T-cell (primary cell): ENCODE results near the gene PSMB8. TPM values are rescaled to one million over a fixed set of nuclear protein-coding genes. Genes with fewer than 3 reads are reported as not detected.

ENCODE experiments used
- ATAC-seq, 4 experiments: fragments of 200-7000 bp in 3 of 4; fragments of 150-1000 bp in 1 of 4; cut with Tn5 transposase; replicated peaks in 1 of 4; 1 replicate in 3 of 4; 2 replicates in 1 of 4; pipeline ENCODE4 v1.10.0; 2021; ENCODE audit warnings: moderate library complexity in 3 of 4, mild to moderate bottlenecking in 2 of 4, moderate number of reproducible peaks in 1 of 4
- CTCF ChIA-PET, 2 donors: fragments of 300-600 bp; sonication (Branson Sonifier 250); formaldehyde crosslinking; loops; one replicate each; lab custom pipeline; 2022; ENCODE audit warnings: antibody characterized with exemption in 2 of 2; lab: Charles Lee
- POLR2A ChIA-PET, 2 donors: fragments of 300-600 bp; sonication (Branson Sonifier 250); formaldehyde crosslinking; loops; one replicate each; lab custom pipeline; 2022; ENCODE audit warnings: antibody characterized with exemption in 2 of 2; lab: Charles Lee
- DNase-seq, 35 experiments: peaks; one replicate each; pipeline versions ENCODE4 v3.0.0 to v3.0.0-alpha.2; 2013 to 2023
- H3K27ac ChIP-seq: one replicate; pipeline ENCODE4 v1.5.1; 2013; ENCODE audit warnings: low read length
- H3K27me3 ChIP-seq, 2 experiments: replicated peaks in 1 of 2; 1 replicate in 1 of 2; 2 replicates in 1 of 2; pipeline versions ENCODE4 v1.6.1 to v1.7.0; 2013; ENCODE audit warnings: low read length in 1 of 2, mixed read lengths in 1 of 2; ENCODE audit not compliant: control insufficient read depth in 2 of 2, insufficient read depth in 2 of 2; ENCODE audit errors: extremely low read depth in 1 of 2
- H3K36me3 ChIP-seq, 2 donors: 1 replicate in 1 of 2; 2 replicates in 1 of 2; pipeline versions ENCODE4 v1.6.1 to v1.7.0; 2013; ENCODE audit warnings: low read length in 1 of 2; ENCODE audit not compliant: control insufficient read depth in 2 of 2, insufficient read depth in 1 of 2; ENCODE audit errors: extremely low read depth in 1 of 2
- H3K4me1 ChIP-seq, 2 experiments: 1 replicate in 1 of 2; 2 replicates in 1 of 2; pipeline versions ENCODE4 v1.6.1 to v1.7.0; 2013; ENCODE audit warnings: low read length in 2 of 2, mixed read lengths in 1 of 2; ENCODE audit not compliant: insufficient read depth in 2 of 2, control insufficient read depth in 1 of 2; ENCODE audit errors: extremely low read depth in 1 of 2
- H3K4me3 ChIP-seq, 2 donors: 1 replicate in 1 of 2; 2 replicates in 1 of 2; pipeline versions ENCODE4 v1.5.1 to v1.7.0; 2013; ENCODE audit warnings: mild to moderate bottlenecking in 2 of 2, low read length in 1 of 2, moderate library complexity in 1 of 2; ENCODE audit not compliant: control insufficient read depth in 1 of 2; ENCODE audit errors: extremely low read depth in 1 of 2
- H3K9me3 ChIP-seq: 2 replicates; pipeline ENCODE4 v1.7.0; 2013
- H3K27ac Mint-ChIP-seq, 2 donors: one replicate each; pipeline ENCODE4 v1.8.0; 2020 to 2021; ENCODE audit warnings: mild to moderate bottlenecking in 2 of 2, mixed read lengths in 2 of 2
- H3K27me3 Mint-ChIP-seq, 2 donors: one replicate each; pipeline ENCODE4 v1.8.0; 2021 to 2022; ENCODE audit warnings: mixed read lengths in 2 of 2
- H3K36me3 Mint-ChIP-seq: one replicate; pipeline ENCODE4 v1.8.0; 2021; ENCODE audit warnings: mixed read lengths
- H3K4me1 Mint-ChIP-seq, 3 donors: one replicate each; pipeline ENCODE4 v1.8.0; 2020 to 2022; ENCODE audit warnings: mixed read lengths in 3 of 3, mild to moderate bottlenecking in 1 of 3
- H3K4me3 Mint-ChIP-seq, 3 donors: one replicate each; pipeline ENCODE4 v1.8.0; 2020 to 2022; ENCODE audit warnings: mild to moderate bottlenecking in 3 of 3, mixed read lengths in 3 of 3, moderate library complexity in 3 of 3
- H3K9me3 Mint-ChIP-seq, 3 donors: one replicate each; pipeline ENCODE4 v1.8.0; 2020 to 2022; ENCODE audit warnings: mixed read lengths in 3 of 3
- WGBS: methylation state at CpG from one replicate; pipeline ENCODE4 v1.1.5; 2013; ENCODE audit warnings: missing lambda C conversion rate; ENCODE audit not compliant: insufficient coverage; 5-methylcytosine and 5-hydroxymethylcytosine counted together
- total RNA-seq, 35 experiments: library from RNA in 6 of 35; stranded (reverse) in 6 of 35; fragments of 120-200 nt in 1 of 35; gene quantifications; one replicate each; pipeline versions ENCODE4 v1.2.1 to v1.2.4 and lab custom pipeline; 2013 to 2026

Gene PSMB8
- total RNA-seq, 5 donors from 2014 or later (not counting 1 experiment from before 2014, with no cell fraction given) = 131 to 171 (median 150) TPM

DNA sequence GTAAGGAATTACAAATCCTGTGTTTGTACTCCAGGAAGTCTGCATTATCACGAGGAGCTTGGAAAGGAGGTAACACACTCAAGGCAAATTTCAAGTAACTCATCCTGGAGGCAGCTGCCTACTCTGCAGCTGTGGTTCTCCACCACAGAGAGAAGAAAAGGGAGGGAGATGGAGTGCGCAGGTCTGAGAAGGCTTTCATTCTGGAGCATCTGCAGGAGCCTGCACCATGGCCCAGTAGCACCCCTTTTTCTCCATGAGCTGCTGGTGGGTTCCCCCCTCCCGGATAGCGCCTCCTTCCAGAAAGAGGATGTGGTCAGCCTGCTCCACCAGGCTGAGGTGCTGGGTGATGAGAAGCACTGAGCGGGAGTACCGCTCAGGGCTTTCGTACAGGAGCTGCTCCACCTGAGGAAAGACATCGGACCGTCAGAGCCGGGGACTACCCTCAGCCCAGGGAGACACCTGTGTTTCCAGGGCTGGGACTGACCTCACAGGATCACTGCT lies 1.6 kb upstream of the PSMB8 start:
- ChIA-PET POLR2A (interaction anchor here (0.7 to 2.9 kb wide), 8 partner anchors 8 to 126 kb away, joined by 3 to 47 read pairs (median 10); partner anchors contain the start of genes PSMB9 (in 2 of the 2), TAP1 (in 2 of the 2) and BRD2 (in 1 of the 2)), CTCF (interaction anchor here (0.6 to 3.1 kb wide), 9 partner anchors 9 to 139 kb away, joined by 3 to 65 read pairs (median 3); partner anchors contain the start of genes PSMB9 (in 1 of the 2) and TAP1 (in 1 of the 2))
- H3K36me3 ChIP-seq = peaks cover 14 to 79% of the 10 kb centered on the region in 2 donors
- H3K4me3 ChIP-seq = peak overlapping the region; percentile 97 to 98
- H3K27me3 ChIP-seq = no peaks in the 10 kb centered on the region
- Mint-ChIP-seq H3K4me3 (peak overlapping the region; percentile 98 to 100 (median 100)), H3K9me3 (no peaks in the 10 kb centered on the region), H3K27me3 (no peaks in the 10 kb centered on the region), H3K27ac (peak overlapping the region; percentile 100), H3K4me1 (peaks cover 77 to 94% (median 81%) of the 10 kb centered on the region in 3 donors), H3K36me3 (peaks cover 74% of the 10 kb centered on the region)
- peak; percentile 4 to 12 (median 9) for ATAC-seq
- H3K4me1 ChIP-seq = peaks cover 53 to 77% of the 10 kb centered on the region in 2 experiments
- peak overlapping the region; percentile 100 for H3K27ac ChIP-seq
- peak in 31 of 35 experiments; percentile 11 to 65 (median 36) for DNase-seq
- no peaks in the 10 kb centered on the region for H3K9me3 ChIP-seq
- WGBS = 0% methylated on average over 8 of the region's 10 CpGs

DNA sequence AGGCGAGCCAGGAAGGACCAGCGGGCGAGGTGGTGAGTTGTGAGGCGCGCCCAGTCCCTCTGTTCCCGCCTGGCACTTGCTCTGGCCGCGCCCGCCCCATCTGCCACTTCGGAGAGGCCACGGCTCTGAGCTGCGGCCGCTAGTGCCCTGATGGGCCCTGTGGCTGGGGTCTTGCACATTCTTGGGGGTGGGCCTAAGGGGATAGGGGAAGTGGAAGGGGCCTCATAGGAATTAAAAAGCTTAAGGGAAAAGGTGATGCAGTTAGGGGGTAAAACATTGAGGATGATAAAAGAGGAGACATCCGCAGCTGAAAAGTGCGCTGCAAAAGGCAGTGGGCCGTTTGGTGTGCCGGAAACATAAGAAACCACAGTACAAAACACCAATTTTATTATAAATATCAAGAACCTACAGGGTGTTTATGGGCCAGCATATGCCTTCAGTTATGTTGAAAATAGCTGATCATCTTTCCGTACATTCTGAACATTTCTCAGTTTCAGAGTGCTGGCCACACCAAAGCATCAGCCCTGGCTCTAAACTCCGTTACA lies 1.1 kb upstream of the PSMB8 start:
- no peaks in the 10 kb centered on the region for H3K9me3 Mint-ChIP-seq
- peaks cover 74% of the 10 kb centered on the region for H3K36me3 Mint-ChIP-seq
- 0% methylated on average over 14 of the region's 19 CpGs for WGBS
- Histone ChIP-seq H3K36me3 (peaks cover 14 to 76% of the 10 kb centered on the region in 2 donors), H3K27me3 (no peaks in the 10 kb centered on the region), H3K27ac (peak overlapping the region; percentile 100), H3K9me3 (no peaks in the 10 kb centered on the region), H3K4me1 (peaks cover 54 to 74% of the 10 kb centered on the region in 2 experiments), H3K4me3 (peak overlapping the region; percentile 97 to 98)
- H3K4me3 Mint-ChIP-seq = peak overlapping the region; percentile 98 to 100 (median 100)
- CTCF ChIA-PET = interaction anchor here (0.6 to 3.1 kb wide), 9 partner anchors 9 to 1141 kb away, joined by 3 to 65 read pairs (median 3); partner anchors contain the start of genes PSMB9 (in 1 of the 2) and TAP1 (in 1 of the 2)
- H3K27me3 Mint-ChIP-seq = no peaks in the 10 kb centered on the region
- H3K27ac Mint-ChIP-seq = peak overlapping the region; percentile 100
- POLR2A ChIA-PET = interaction anchor here (0.7 to 2.9 kb wide), 7 partner anchors 8 to 127 kb away, joined by 3 to 47 read pairs (median 11); partner anchors contain the start of genes PSMB9 (in 2 of the 2), TAP1 (in 2 of the 2) and BRD2 (in 1 of the 2)
- peak in 27 of 35 experiments; percentile 16 to 62 (median 41) for DNase-seq
- ATAC-seq = peak; percentile 8 to 28 (median 25)
- H3K4me1 Mint-ChIP-seq = peaks cover 77 to 94% (median 81%) of the 10 kb centered on the region in 3 donors

DNA sequence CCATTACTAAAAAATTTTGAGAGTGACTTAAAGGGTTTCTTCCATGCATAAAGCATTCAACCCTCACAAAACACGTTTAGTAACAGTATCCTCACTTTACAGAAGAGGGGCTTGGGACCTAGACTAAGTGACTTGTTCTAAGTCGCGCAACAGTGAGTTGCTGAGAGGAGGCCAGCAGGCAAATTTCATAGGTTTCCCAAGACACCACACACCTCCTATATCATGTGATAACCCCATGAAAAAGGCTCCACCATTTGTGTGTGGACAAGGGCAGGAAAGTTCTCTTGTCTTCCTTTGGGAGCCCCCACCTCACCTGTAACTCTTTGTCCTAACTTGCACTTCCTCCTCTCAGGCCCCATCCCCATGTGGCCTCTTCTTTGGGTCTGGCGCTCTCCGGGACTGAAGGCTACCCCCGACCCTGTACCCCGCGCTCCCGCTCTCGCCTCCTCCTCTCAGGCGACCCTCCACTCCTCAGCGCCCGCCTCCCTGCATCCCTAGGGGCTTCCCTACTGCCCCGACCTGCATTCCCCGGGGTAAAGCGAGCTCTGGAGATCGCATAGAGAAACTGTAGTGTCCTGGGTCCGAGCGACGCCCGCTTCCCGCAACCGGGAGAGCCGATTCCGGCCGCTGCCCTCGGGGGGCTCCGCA lies 392 bp downstream of the PSMB8 start:
- H3K4me1 ChIP-seq = peaks cover 48 to 71% of the 10 kb centered on the region in 2 experiments

DNA sequence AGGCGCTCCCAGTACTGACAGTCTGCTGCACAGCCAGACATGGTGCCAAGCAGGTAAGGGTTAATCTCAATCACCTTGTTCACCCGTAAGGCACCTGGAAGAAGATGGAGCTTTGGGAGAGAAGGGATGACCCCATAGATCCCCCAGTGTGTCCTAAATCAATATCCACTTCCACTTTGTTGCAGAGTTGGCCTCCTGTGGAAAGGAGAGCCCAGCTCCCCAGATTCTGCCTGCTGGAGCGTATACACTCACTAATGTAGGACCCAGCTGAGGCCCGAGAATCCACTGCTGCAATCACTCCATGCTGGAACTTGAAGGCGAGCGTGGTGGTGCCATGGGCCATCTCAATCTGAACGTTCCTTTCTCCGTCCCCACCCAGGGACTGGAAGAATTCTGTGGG lies 1.2 kb downstream of the PSMB8 start:
- H3K36me3 Mint-ChIP-seq = peaks cover 54% of the 10 kb centered on the region
- ChIA-PET POLR2A (interaction anchor here in 1 of 2 donors (0.8 kb wide), 1 partner anchor 11 kb away, joined by 4 read pairs; the partner anchor contains the start of genes PSMB9 and TAP1), CTCF (interaction anchor here in 1 of 2 donors (0.9 to 5.8 kb wide), 3 partner anchors 9 to 25 kb away, joined by 3 to 236 read pairs (median 19); partner anchors contain the start of genes PSMB9 and TAP1)
- H3K27me3 Mint-ChIP-seq = no peaks in the 10 kb centered on the region
- no peak for DNase-seq
- peak overlapping the region; percentile 97 to 98 for H3K4me3 ChIP-seq
- no CpG with 5 or more reads among the region's 8 CpGs for WGBS
- peak overlapping the region; percentile 98 to 100 (median 100) for H3K4me3 Mint-ChIP-seq
- H3K36me3 ChIP-seq = peaks cover 5 to 56% of the 10 kb centered on the region in 2 donors
- H3K27me3 ChIP-seq = no peaks in the 10 kb centered on the region
- no peaks in the 10 kb centered on the region for H3K9me3 ChIP-seq
- H3K27ac ChIP-seq = peak overlapping the region; percentile 100
- H3K4me1 Mint-ChIP-seq = peaks cover 69 to 76% (median 76%) of the 10 kb centered on the region in 3 donors
- no peak for ATAC-seq
- peaks cover 45 to 69% of the 10 kb centered on the region in 2 experiments for H3K4me1 ChIP-seq
- H3K27ac Mint-ChIP-seq = peak overlapping the region; percentile 100
- H3K9me3 Mint-ChIP-seq = no peaks in the 10 kb centered on the region

More for the DNA sequence above, 392 bp downstream of the PSMB8 start:
- no peaks in the 10 kb centered on the region for H3K9me3 Mint-ChIP-seq
- H3K27ac ChIP-seq = peak overlapping the region; percentile 100
- H3K4me1 Mint-ChIP-seq = peaks cover 76 to 83% (median 82%) of the 10 kb centered on the region in 3 donors
- no peaks in the 10 kb centered on the region for H3K9me3 ChIP-seq
- peaks cover 62% of the 10 kb centered on the region for H3K36me3 Mint-ChIP-seq
- H3K4me3 Mint-ChIP-seq = peak overlapping the region; percentile 98 to 100 (median 100)
- DNase-seq (peak in 1 of 35 experiments; percentile 36), ATAC-seq (no peak)
- H3K27me3 ChIP-seq = no peaks in the 10 kb centered on the region
- ChIA-PET POLR2A (interaction anchor here (0.6 to 2.9 kb wide), 6 partner anchors 10 to 1190 kb away, joined by 3 to 47 read pairs (median 12); partner anchors contain the start of genes PSMB9 (in 2 of the 2) and TAP1 (in 2 of the 2)), CTCF (interaction anchor here in 1 of 2 donors (3.0 to 5.8 kb wide), 3 partner anchors 11 to 25 kb away, joined by 26 to 236 read pairs (median 65); partner anchors contain the start of genes PSMB9 and TAP1)
- H3K27ac Mint-ChIP-seq = peak overlapping the region; percentile 100
- no peaks in the 10 kb centered on the region for H3K27me3 Mint-ChIP-seq
- 0% methylated on average over 21 of the region's 28 CpGs for WGBS
- peaks cover 8 to 64% of the 10 kb centered on the region in 2 donors for H3K36me3 ChIP-seq
- H3K4me3 ChIP-seq = peak overlapping the region; percentile 97 to 98

- CTCF ChIA-PET = interaction anchor here in 1 of 2 donors (0.9 to 5.8 kb wide), 3 partner anchors 9 to 25 kb away, joined by 3 to 236 read pairs (median 19); partner anchors contain the start of genes PSMB9 and TAP1
- peak overlapping the region; percentile 100 for H3K27ac ChIP-seq
- 67% methylated on average over 4 of the region's 6 CpGs for WGBS
These were observed 1.7 kb downstream of the PSMB8 start for GRCh38 chr6:32842021-32842650.

More at GRCh38 chr6:32842021-32842650, 1.7 kb downstream of the PSMB8 start:
- Mint-ChIP-seq H3K9me3 (no peaks in the 10 kb centered on the region), H3K4me1 (peaks cover 69 to 76% (median 76%) of the 10 kb centered on the region in 3 donors), H3K4me3 (peak overlapping the region; percentile 98 to 100 (median 100)), H3K36me3 (peaks cover 51% of the 10 kb centered on the region), H3K27me3 (no peaks in the 10 kb centered on the region), H3K27ac (peak overlapping the region; percentile 100)
- H3K4me3 ChIP-seq = peak overlapping the region; percentile 97 to 98
- peaks cover 4 to 50% of the 10 kb centered on the region in 2 donors for H3K36me3 ChIP-seq
- ATAC-seq = no peak
- H3K27me3 ChIP-seq = no peaks in the 10 kb centered on the region
- H3K9me3 ChIP-seq = no peaks in the 10 kb centered on the region
- no peak for DNase-seq
- POLR2A ChIA-PET = interaction anchor here in 1 of 2 donors (0.6 to 0.8 kb wide), 2 partner anchors 11 to 15 kb away, joined by 3 to 4 read pairs; partner anchors contain the start of genes PSMB9 and TAP1
- peaks cover 45 to 69% of the 10 kb centered on the region in 2 experiments for H3K4me1 ChIP-seq
